ENCODE results near the gene CHD9.
A peak's percentile ranks its signal among the peaks of the same experiment; 100 is the strongest.

The CHD9 gene

GRCh38 chr16:53372992-53373871, 318.4 kb downstream of the CHD9 start:
- DNase-seq (ENCODE audit: low read depth in 2 of 2) = peak; percentile 28 to 66

GRCh38 chr16:53374800-53375199, 320.0 kb downstream of the CHD9 start:
- DNase-seq (ENCODE audit: low read depth in 2 of 2) = no peak

- DNase-seq (ENCODE audit: low read depth in 2 of 2) = no peak
Observed at GRCh38 chr16:53378138-53378537, 323.3 kb downstream of the CHD9 start.
